SK-N-SH (cell line): ENCODE measurements around the gene C13orf42. TPM values are rescaled to one million over a fixed set of nuclear protein-coding genes. Genes with fewer than 3 reads are reported as not detected.

Experiments used
- CTCF ChIA-PET: fragments of 300-600, 350-600 bp; formaldehyde crosslinking; extraction: SDS; loops from one replicate; lab custom pipeline; 2021; lab: Yijun Ruan, JAX
- POLR2A ChIA-PET: fragments of 350-600 bp; sonication (Branson Sonifier 250); formaldehyde crosslinking; extraction: SDS; loops from one replicate; lab custom pipeline; 2020; ENCODE audit warnings: antibody characterized with exemption, inconsistent platforms; lab: Yijun Ruan, JAX
- DNase-seq: peaks from one replicate; pipeline ENCODE4 v3.0.0; 2012
- H2AFZ ChIP-seq: fragments of 200-600 bp; sonication (generic); 2 replicates; pipeline ENCODE4 v1.8.1; 2016; ENCODE audit warnings: antibody characterized with exemption, mild to moderate bottlenecking, low read depth
- H3F3A ChIP-seq: fragments of 200-600 bp; sonication (generic); replicated peaks from 2 replicates; pipeline ENCODE3; 2016; ENCODE audit warnings: antibody characterized with exemption, mild to moderate bottlenecking; ENCODE audit not compliant: insufficient read depth
- H3K27ac ChIP-seq, 2 experiments: fragments of 200-500 bp in 1 of 2; fragments of 200-600 bp in 1 of 2; sonication (Bioruptor generic) in 1 of 2; sonication (generic), shearing (Covaris generic) in 1 of 2; 2 replicates each; pipeline versions ENCODE4 v1.5.1 to v1.6.1; 2014 to 2016; ENCODE audit warnings: low read depth in 2 of 2, inconsistent platforms in 1 of 2, low read length in 1 of 2, mild to moderate bottlenecking in 1 of 2, mixed read lengths in 1 of 2
- H3K27me3 ChIP-seq: fragments of 200-600 bp; sonication (generic), shearing (Covaris generic); 2 replicates; pipeline ENCODE4 v1.6.1; 2016; ENCODE audit warnings: mixed run types; ENCODE audit not compliant: insufficient read depth
- H3K36me3 ChIP-seq, 2 experiments: fragments of 200-500 bp in 1 of 2; fragments of 200-600 bp in 1 of 2; sonication (Bioruptor generic) in 1 of 2; sonication (generic) in 1 of 2; replicated peaks in 1 of 2; 2 replicates each; pipeline versions ENCODE3 to v1.5.1; 2014 to 2016; ENCODE audit warnings: low read length in 1 of 2, mild to moderate bottlenecking in 1 of 2; ENCODE audit not compliant: insufficient read depth in 2 of 2, control insufficient read depth in 1 of 2
- H3K4me1 ChIP-seq, 2 experiments: fragments of 200-500 bp in 1 of 2; fragments of 200-600 bp in 1 of 2; sonication (Bioruptor generic) in 1 of 2; sonication (generic), shearing (Covaris generic) in 1 of 2; 2 replicates each; pipeline versions ENCODE4 v1.5.1 to v1.6.1; 2014 to 2016; ENCODE audit warnings: low read depth in 1 of 2, low read length in 1 of 2, mixed run types in 1 of 2; ENCODE audit not compliant: insufficient read depth in 2 of 2, control insufficient read depth in 1 of 2
- H3K4me2 ChIP-seq: fragments of 200-600 bp; sonication (generic), shearing (Covaris generic); 2 replicates; pipeline ENCODE4 v1.6.1; 2017; ENCODE audit warnings: mixed run types
- H3K4me3 ChIP-seq, 2 experiments: fragments of 200-500 bp in 1 of 2; fragments of 200-600 bp in 1 of 2; sonication (Bioruptor generic) in 1 of 2; sonication (generic), shearing (Covaris generic) in 1 of 2; 2 replicates each; pipeline versions ENCODE4 v1.5.1 to v1.8.1; 2014 to 2016; ENCODE audit warnings: low read depth in 2 of 2, inconsistent platforms in 1 of 2, low read length in 1 of 2, mild to moderate bottlenecking in 1 of 2, mixed read lengths in 1 of 2, moderate library complexity in 1 of 2
- H3K79me2 ChIP-seq: fragments of 200-600 bp; sonication (generic); 2 replicates; pipeline ENCODE4 v1.8.1; 2017; ENCODE audit warnings: mild to moderate bottlenecking; ENCODE audit not compliant: insufficient read depth
- H3K9ac ChIP-seq: fragments of 200-600 bp; sonication (generic); 2 replicates; pipeline ENCODE4 v1.6.1; 2017; ENCODE audit warnings: mixed run types
- H3K9me2 ChIP-seq: fragments of 200-600 bp; sonication (generic); 2 replicates; pipeline ENCODE4 v1.6.1; 2017; ENCODE audit warnings: mixed run types
- H3K9me3 ChIP-seq: fragments of 200-600 bp; sonication (generic); 2 replicates; pipeline ENCODE4 v1.6.1; 2017; ENCODE audit warnings: mixed run types, mild to moderate bottlenecking, moderate library complexity
- H4K20me1 ChIP-seq: fragments of 200-600 bp; sonication (generic); 2 replicates; pipeline ENCODE4 v1.6.1; 2017; ENCODE audit warnings: mild to moderate bottlenecking, mixed run types; ENCODE audit not compliant: insufficient read depth
- CHD2 ChIP-seq: fragments of 150-350 bp; IDR thresholded peaks from 2 replicates; pipeline ENCODE4 v1.6.1; 2018; ENCODE audit warnings: low read length; ENCODE audit not compliant: partially characterized antibody
- FOXJ3 ChIP-seq: sonication (generic); formaldehyde crosslinking; IDR thresholded peaks from 2 replicates; pipeline ENCODE4 v1.5.1; 2020; ENCODE audit warnings: mild to moderate bottlenecking, missing genetic modification reagents
- GATA2 ChIP-seq: sonication (generic); formaldehyde crosslinking; IDR thresholded peaks from 2 replicates; pipeline ENCODE4 v1.5.0; 2020; ENCODE audit warnings: mild to moderate bottlenecking, missing genetic modification reagents
- JUND ChIP-seq: IDR thresholded peaks from 2 replicates; pipeline ENCODE4 v1.4.0; 2012
- MEF2A ChIP-seq: IDR thresholded peaks from 2 replicates; pipeline ENCODE4 v1.4.0; 2012; ENCODE audit warnings: low read depth, borderline replicate concordance
- MXI1 ChIP-seq: IDR thresholded peaks from 2 replicates; pipeline ENCODE4 v1.6.1; 2012; ENCODE audit warnings: mild to moderate bottlenecking, low read depth, low read length, improper control_type of control experiment
- NFIC ChIP-seq: IDR thresholded peaks from 2 replicates; pipeline ENCODE4 v1.4.0; 2012; ENCODE audit warnings: borderline replicate concordance
- NRF1 ChIP-seq: IDR thresholded peaks from 2 replicates; pipeline ENCODE4 v1.6.1; 2012; ENCODE audit warnings: low read depth, mild to moderate bottlenecking, low read length
- RAD21 ChIP-seq: IDR thresholded peaks from 2 replicates; pipeline ENCODE4 v1.6.1; 2012; ENCODE audit warnings: mild to moderate bottlenecking, low read length
- RFX5 ChIP-seq: IDR thresholded peaks from 2 replicates; pipeline ENCODE4 v1.6.1; 2012; ENCODE audit warnings: mild to moderate bottlenecking, improper control_type of control experiment, low read length
- RXRA ChIP-seq: IDR thresholded peaks from 2 replicates; pipeline ENCODE4 v1.4.0; 2012; ENCODE audit warnings: low read depth, mild to moderate bottlenecking, borderline replicate concordance
- SIN3A ChIP-seq: IDR thresholded peaks from 2 replicates; pipeline ENCODE4 v1.6.1; 2012; ENCODE audit warnings: low read depth, mild to moderate bottlenecking, low read length, moderate library complexity, borderline replicate concordance
- TCF12 ChIP-seq: IDR thresholded peaks from 2 replicates; pipeline ENCODE4 v1.4.0; 2012
- ZBTB33 ChIP-seq: IDR thresholded peaks from 2 replicates; pipeline ENCODE4 v1.4.0; 2012; ENCODE audit warnings: low read depth, borderline replicate concordance
- WGBS: methylation state at CpG from one replicate; pipeline ENCODE4 v1.1.6; 2017; ENCODE audit warnings: low lambda C conversion rate; 5-methylcytosine and 5-hydroxymethylcytosine counted together
- polyA plus RNA-seq, 3 experiments: library from polyadenylated mRNA; depleted of rRNA; stranded (reverse); fragments of >200 nt; gene quantifications; 2 replicates each; pipeline ENCODE4 v1.2.3, GENCODE V29; 2012
- TF ChIP-seq, protein P1 (sequence below): IDR thresholded peaks from 2 replicates; pipeline ENCODE4; 2012
- TF ChIP-seq, protein P2 (sequence below): IDR thresholded peaks from 2 replicates; pipeline ENCODE4 v1.4.0; 2012; ENCODE audit warnings: low read depth, borderline replicate concordance
- TF ChIP-seq, protein P3 (sequence below): IDR thresholded peaks from 2 replicates; pipeline ENCODE4 v1.6.1; 2012; ENCODE audit warnings: mild to moderate bottlenecking, low read depth, low read length, moderate library complexity

Gene C13orf42
- polyA plus RNA-seq, 1 of the 3 experiments (the other 2 are of a cell fraction): not detected

- TF ChIP-seq RXRA (no peak), MEF2A (no peak), ZBTB33 (no peak), SIN3A (no peak), FOXJ3 (CRISPR knock-in tag) (no peak), RFX5 (no peak), JUND (no peak), MXI1 (no peak), NRF1 (no peak), TCF12 (no peak), RAD21 (no peak)
- TF ChIP-seq, protein P1, sequence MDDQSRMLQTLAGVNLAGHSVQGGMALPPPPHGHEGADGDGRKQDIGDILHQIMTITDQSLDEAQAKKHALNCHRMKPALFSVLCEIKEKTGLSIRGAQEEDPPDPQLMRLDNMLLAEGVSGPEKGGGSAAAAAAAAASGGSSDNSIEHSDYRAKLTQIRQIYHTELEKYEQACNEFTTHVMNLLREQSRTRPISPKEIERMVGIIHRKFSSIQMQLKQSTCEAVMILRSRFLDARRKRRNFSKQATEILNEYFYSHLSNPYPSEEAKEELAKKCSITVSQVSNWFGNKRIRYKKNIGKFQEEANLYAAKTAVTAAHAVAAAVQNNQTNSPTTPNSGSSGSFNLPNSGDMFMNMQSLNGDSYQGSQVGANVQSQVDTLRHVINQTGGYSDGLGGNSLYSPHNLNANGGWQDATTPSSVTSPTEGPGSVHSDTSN: no peak
- TF ChIP-seq, protein P2, sequence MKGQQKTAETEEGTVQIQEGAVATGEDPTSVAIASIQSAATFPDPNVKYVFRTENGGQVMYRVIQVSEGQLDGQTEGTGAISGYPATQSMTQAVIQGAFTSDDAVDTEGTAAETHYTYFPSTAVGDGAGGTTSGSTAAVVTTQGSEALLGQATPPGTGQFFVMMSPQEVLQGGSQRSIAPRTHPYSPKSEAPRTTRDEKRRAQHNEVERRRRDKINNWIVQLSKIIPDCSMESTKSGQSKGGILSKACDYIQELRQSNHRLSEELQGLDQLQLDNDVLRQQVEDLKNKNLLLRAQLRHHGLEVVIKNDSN: no peak
- TF ChIP-seq, all 33 proteins: peak for 0
Measured at GRCh38 chr13:51044023-51044665, 66.9 kb downstream of the C13orf42 start (continued).

GRCh38 chr13:51043310-51043709 lies 67.8 kb downstream of the C13orf42 start:
- POLR2A ChIA-PET: no interaction called here
- Histone ChIP-seq H3K27ac (no peak overlapping the region), H3K4me2 (no peak overlapping the region), H3K27me3 (no peaks in the 10 kb centered on the region), H3K36me3 (no peaks in the 10 kb centered on the region), H3K79me2 (no peaks in the 10 kb centered on the region), H3K4me3 (no peak overlapping the region), H2AFZ (no peak overlapping the region), H3K9ac (no peak overlapping the region), H3K4me1 (no peaks in the 10 kb centered on the region; a peak in 1 of 4 replicates), H3K9me2 (no peaks in the 10 kb centered on the region), H4K20me1 (no peaks in the 10 kb centered on the region), H3K9me3 (no peaks in the 10 kb centered on the region), H3F3A (no peaks in the 10 kb centered on the region)
- 82% methylated on average over 5 of the region's 5 CpGs for WGBS
- TF ChIP-seq RAD21: no peak
- TF ChIP-seq MXI1: no peak
- TF ChIP-seq, protein P2: no peak
- no peak for TF ChIP-seq NFIC
- no peak for TF ChIP-seq JUND
- TF ChIP-seq, protein P3, sequence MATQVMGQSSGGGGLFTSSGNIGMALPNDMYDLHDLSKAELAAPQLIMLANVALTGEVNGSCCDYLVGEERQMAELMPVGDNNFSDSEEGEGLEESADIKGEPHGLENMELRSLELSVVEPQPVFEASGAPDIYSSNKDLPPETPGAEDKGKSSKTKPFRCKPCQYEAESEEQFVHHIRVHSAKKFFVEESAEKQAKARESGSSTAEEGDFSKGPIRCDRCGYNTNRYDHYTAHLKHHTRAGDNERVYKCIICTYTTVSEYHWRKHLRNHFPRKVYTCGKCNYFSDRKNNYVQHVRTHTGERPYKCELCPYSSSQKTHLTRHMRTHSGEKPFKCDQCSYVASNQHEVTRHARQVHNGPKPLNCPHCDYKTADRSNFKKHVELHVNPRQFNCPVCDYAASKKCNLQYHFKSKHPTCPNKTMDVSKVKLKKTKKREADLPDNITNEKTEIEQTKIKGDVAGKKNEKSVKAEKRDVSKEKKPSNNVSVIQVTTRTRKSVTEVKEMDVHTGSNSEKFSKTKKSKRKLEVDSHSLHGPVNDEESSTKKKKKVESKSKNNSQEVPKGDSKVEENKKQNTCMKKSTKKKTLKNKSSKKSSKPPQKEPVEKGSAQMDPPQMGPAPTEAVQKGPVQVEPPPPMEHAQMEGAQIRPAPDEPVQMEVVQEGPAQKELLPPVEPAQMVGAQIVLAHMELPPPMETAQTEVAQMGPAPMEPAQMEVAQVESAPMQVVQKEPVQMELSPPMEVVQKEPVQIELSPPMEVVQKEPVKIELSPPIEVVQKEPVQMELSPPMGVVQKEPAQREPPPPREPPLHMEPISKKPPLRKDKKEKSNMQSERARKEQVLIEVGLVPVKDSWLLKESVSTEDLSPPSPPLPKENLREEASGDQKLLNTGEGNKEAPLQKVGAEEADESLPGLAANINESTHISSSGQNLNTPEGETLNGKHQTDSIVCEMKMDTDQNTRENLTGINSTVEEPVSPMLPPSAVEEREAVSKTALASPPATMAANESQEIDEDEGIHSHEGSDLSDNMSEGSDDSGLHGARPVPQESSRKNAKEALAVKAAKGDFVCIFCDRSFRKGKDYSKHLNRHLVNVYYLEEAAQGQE: no peak
- no peak for TF ChIP-seq GATA2 (CRISPR knock-in tag)
- no peak for TF ChIP-seq CHD2
- DNase-seq: no peak
- CTCF ChIA-PET: interaction anchor here (1.2 kb wide), 2 partner anchors 11 to 15 kb away, joined by 3 read pairs; no protein-coding TSS in a partner anchor
